Heart right ventricle (tissue), 16 donors: ENCODE data around the gene PTPRE. TPM values are rescaled to one million over a fixed set of nuclear protein-coding genes. Genes with fewer than 3 reads are reported as not detected.

Experiments
- ATAC-seq, 8 donors: fragments of 200-7000 bp; cut with Tn5 transposase; one replicate each; pipeline ENCODE4 v1.9.1; 2020; ENCODE audit warnings: mild to moderate bottlenecking in 8 of 8, moderate library complexity in 8 of 8, moderate number of reproducible peaks in 1 of 8
- DNase-seq, 2 donors: peaks; one replicate each; pipeline ENCODE4 v3.0.0-alpha.2; 2020
- H3K27ac ChIP-seq, 10 donors: fragments of 200-600 bp; sonication (generic) in 2 of 10; one replicate each; pipeline versions ENCODE4 v1.5.0 to v1.8.0; 2020 to 2022; ENCODE audit warnings: mild to moderate bottlenecking in 3 of 10
- H3K27me3 ChIP-seq, 7 donors: fragments of 200-600 bp; one replicate each; pipeline ENCODE4 v1.8.0; 2021 to 2022; ENCODE audit warnings: mild to moderate bottlenecking in 2 of 7
- H3K36me3 ChIP-seq, 9 donors: fragments of 200-600 bp; sonication (generic) in 1 of 9; one replicate each; pipeline versions ENCODE4 v1.5.0 to v1.8.0; 2020 to 2022; ENCODE audit warnings: mild to moderate bottlenecking in 2 of 9
- H3K4me1 ChIP-seq, 9 donors: fragments of 200-600 bp; sonication (generic) in 1 of 9; one replicate each; pipeline versions ENCODE4 v1.5.0 to v1.8.0; 2020 to 2022; ENCODE audit warnings: mild to moderate bottlenecking in 4 of 9
- H3K4me3 ChIP-seq, 10 donors: fragments of 200-600 bp; sonication (generic) in 2 of 10; one replicate each; pipeline versions ENCODE4 v1.5.0 to v1.8.0; 2020 to 2022; ENCODE audit warnings: mild to moderate bottlenecking in 7 of 10, moderate library complexity in 2 of 10
- H3K9me3 ChIP-seq, 11 donors: fragments of 200-600 bp in 10 of 11; sonication (generic) in 2 of 11; one replicate each; pipeline versions ENCODE4 v1.5.0 to v1.8.0; 2013 to 2022; ENCODE audit warnings: mild to moderate bottlenecking in 2 of 11, control low read depth in 1 of 11, moderate library complexity in 1 of 11
- CTCF ChIP-seq, 9 donors: fragments of 200-600 bp; sonication (generic) in 2 of 9; IDR thresholded peaks; one replicate each; pipeline versions ENCODE4 v1.5.0 to v1.8.0; 2021 to 2022; ENCODE audit warnings: antibody characterized with exemption in 9 of 9, mild to moderate bottlenecking in 5 of 9, moderate library complexity in 1 of 9
- WGBS, 2 donors: extraction: QIAGEN DNeasy Blood & Tissue Kit; methylation state at CpG; one replicate each; pipeline ENCODE4 v1.1.7; 2013; ENCODE audit warnings: inconsistent platforms in 1 of 2; 5-methylcytosine and 5-hydroxymethylcytosine counted together
- intact Hi-C, 10 donors: fragments of 100-400 bp; cut with DNase I; formaldehyde crosslinking; loops; one replicate each; pipeline versions ENCODE4 v1.11.1 to v1.14.2; 2022
- polyA plus RNA-seq, 2 donors: library from polyadenylated mRNA; stranded (reverse); fragments of 200-250 nt; gene quantifications; one replicate each; pipeline ENCODE4 v1.2.3, GENCODE V29; 2013
- total RNA-seq, 10 donors: library from RNA; stranded (reverse); fragmentation: NEBNext Ultra II Directional in 3 of 10; extraction: Animal tissue kit (Norgen Biotek cat#: 25700) in 3 of 10; gene quantifications; one replicate each; pipeline versions ENCODE4 v1.2.1 to v1.2.4, GENCODE V29; 2021 to 2023
- donor health status: Arrhythmogenic right ventricular cardiomyopathy.
- donor health status: ischemic (EF 13 %, LVEDD 7.1; RV severe dilation, severe dysfunction).
- donor health status: healthy with polysubstance abuse.
- donor health status: DM: no; HTN: yes; CAD: no.
- donor health status: DM: no; HTN: no; CAD: no.
- donor health status: ischemic (EF 25% LVEDD 6.9; RV normal size, moderate dysfunction).
- donor health status: ischemic (EF 25% LVEDD 5.7; RV mildly dilated, moderate dysfunction).
- donor health status: healthy.
- donor health status: DM: yes; HTN: yes; CAD: no.
- donor health status: Ischemic cardiomyopathy.
- donor health status: ischemic (EF 35%, LVEDD 5.7; RV mildly dilated, moderate dysfunction).
- donor health status: nonischemic (EF 11% LVEDD 7.7; RV severe dilation, severe dysfunction).
- donor health status: DM: yes; HTN: yes; CAD: no.
- donor health status: PGD.
- donor health status: ischemic (EF 29% LVEDD 5.4; RV normal size, mild dysfunction).
- donor health status: nonischemic (EF 23%, LVEDD 6.1; RV moderate dilation, normal function).

The PTPRE gene
- total and polyA plus RNA-seq, 12 donors = 6.1 to 42.8 (median 22.1) TPM

GRCh38 chr10:128007056-128007455, 100.2 kb downstream of the PTPRE start:
- Histone ChIP-seq H3K27ac (no peak overlapping the region), H3K27me3 (no peaks in the 10 kb centered on the region), H3K9me3 (no peaks in the 10 kb centered on the region), H3K4me3 (no peak overlapping the region), H3K36me3 (no peaks in the 10 kb centered on the region), H3K4me1 (peaks cover 0 to 66% (median 38%) of the 10 kb centered on the region in 9 donors)
- ATAC-seq = no peak
- WGBS, 2 donors = 97 to 98% methylated on average over 1 of the region's 1 CpG
- no peak for TF ChIP-seq CTCF (IDR thresholded peaks at IDR 0.05)
- intact Hi-C loops = loop anchor here in 1 of 10 donors (10.0 kb wide), 1 partner anchor 292 kb away; no protein-coding TSS in a partner anchor
- no peak for DNase-seq

GRCh38 chr10:128007971-128008370, 101.1 kb downstream of the PTPRE start:
- Histone ChIP-seq H3K4me3 (no peak overlapping the region), H3K9me3 (no peaks in the 10 kb centered on the region), H3K4me1 (peaks cover 0 to 56% (median 33%) of the 10 kb centered on the region in 9 donors), H3K36me3 (no peaks in the 10 kb centered on the region), H3K27me3 (no peaks in the 10 kb centered on the region), H3K27ac (no peak overlapping the region)
- WGBS, 2 donors = 75 to 80% methylated on average over 7 of the region's 7 CpGs
- intact Hi-C loops = loop anchor here in 1 of 10 donors (10.0 kb wide), 1 partner anchor 293 kb away; no protein-coding TSS in a partner anchor
- TF ChIP-seq CTCF (IDR thresholded peaks at IDR 0.05) = no peak
- DNase-seq (no peak), ATAC-seq (no peak)

GRCh38 chr10:128008521-128009250, 101.8 kb downstream of the PTPRE start:
- intact Hi-C loops = loop anchor here in 1 of 10 donors (10.0 kb wide), 1 partner anchor 294 kb away; no protein-coding TSS in a partner anchor
- H3K27me3 ChIP-seq = no peaks in the 10 kb centered on the region
- no peak for TF ChIP-seq CTCF (IDR thresholded peaks at IDR 0.05)
- H3K4me1 ChIP-seq = peaks cover 0 to 49% (median 26%) of the 10 kb centered on the region in 9 donors
- no peaks in the 10 kb centered on the region for H3K36me3 ChIP-seq
- H3K27ac ChIP-seq = peak overlapping the region in 4 of 10 donors; percentile 12 to 64 (median 50)
- H3K9me3 ChIP-seq = no peaks in the 10 kb centered on the region
- H3K4me3 ChIP-seq = no peak overlapping the region
- 88 to 91% methylated on average over 8 of the region's 8 CpGs for WGBS, 2 donors
- ATAC-seq (peak in 5 of 8 donors; percentile 23 to 46 (median 30)), DNase-seq (no peak)

- no peak for TF ChIP-seq CTCF (IDR thresholded peaks at IDR 0.05)
- Histone ChIP-seq H3K36me3 (no peaks in the 10 kb centered on the region), H3K27ac (peak overlapping the region in 9 of 10 donors; percentile 12 to 64 (median 49)), H3K4me1 (peaks cover 0 to 45% (median 25%) of the 10 kb centered on the region in 9 donors), H3K4me3 (no peak overlapping the region), H3K27me3 (no peaks in the 10 kb centered on the region), H3K9me3 (no peaks in the 10 kb centered on the region)
- WGBS, 2 donors = 52 to 57% methylated on average over 14 of the region's 14 CpGs
- intact Hi-C loops = loop anchor here in 8 of 10 donors (2.0 to 10.0 kb wide), 8 partner anchors 33 to 295 kb away; partner anchors contain the start of gene PTPRE (in 2 of the 8)
- no peak for DNase-seq
- ATAC-seq = peak; percentile 13 to 72 (median 52)
Measured at GRCh38 chr10:128009372-128010126, 102.6 kb downstream of the PTPRE start.
